ENCODE results near the gene RXRA.

GRCh38 chr9:134316449-134317160 is 9.7 kb upstream of the RXRA start:
- TF ChIP-seq ZNF776 (tag by site-specific recombination; IDR thresholded peaks at IDR 0.05; ENCODE audit: borderline replicate concordance) = no peak
- TF ChIP-seq CTCF (tag by site-specific recombination; IDR thresholded peaks at IDR 0.05) = no peak
- no peak for TF ChIP-seq ZFP41 (tag by site-specific recombination; IDR thresholded peaks at IDR 0.05; ENCODE audit: borderline replicate concordance)
- no peak for TF ChIP-seq PRDM4 (tag by site-specific recombination; IDR thresholded peaks at IDR 0.05)
- TF ChIP-seq ZNF324 (tag by site-specific recombination; IDR thresholded peaks at IDR 0.05) = no peak
- TF ChIP-seq SP7 (tag by site-specific recombination; IDR thresholded peaks at IDR 0.05) = no peak
- TF ChIP-seq SALL2 (tag by site-specific recombination; IDR thresholded peaks at IDR 0.05; ENCODE audit: borderline replicate concordance) = no peak
- TF ChIP-seq ATF2 (tag by site-specific recombination; IDR thresholded peaks at IDR 0.05; ENCODE audit: low read depth) = no peak
- no peak for TF ChIP-seq ZNF423 (tag by site-specific recombination; IDR thresholded peaks at IDR 0.05)
- TF ChIP-seq ZNF391 (tag by site-specific recombination; IDR thresholded peaks at IDR 0.05; ENCODE audit: borderline replicate concordance, low read depth) = no peak
- no peak for TF ChIP-seq ZNF426 (tag by site-specific recombination; IDR thresholded peaks at IDR 0.05)
- TF ChIP-seq ZBTB1 (tag by site-specific recombination; IDR thresholded peaks at IDR 0.05) = no peak
- no peak for TF ChIP-seq ZBTB8A (tag by site-specific recombination; IDR thresholded peaks at IDR 0.05)

All from HEK293 (cell line).